NB4 (cell line): ENCODE measurements around the gene TMEM63B.

Experiments
- DNase-seq: peaks from one replicate; pipeline ENCODE4 v3.0.0; 2010; ENCODE audit warnings: low read depth
- H3K4me3 ChIP-seq: one replicate; pipeline ENCODE4 v1.5.1; 2011; ENCODE audit warnings: mild to moderate bottlenecking, low read depth, low read length, moderate library complexity
- CTCF ChIP-seq: IDR thresholded peaks from one replicate; pipeline ENCODE4 v1.5.1; 2012; ENCODE audit warnings: low read depth, low read length
- MAX ChIP-seq: IDR thresholded peaks from 2 replicates; pipeline ENCODE4 v1.6.1; 2011; ENCODE audit warnings: low read depth, low read length
- MYC ChIP-seq: IDR thresholded peaks from 2 replicates; pipeline ENCODE4 v1.6.1; 2011; ENCODE audit warnings: low read depth, low read length
- POLR2A ChIP-seq: IDR thresholded peaks from 2 replicates; pipeline ENCODE4 v1.6.1; 2011; ENCODE audit warnings: mild to moderate bottlenecking; ENCODE audit not compliant: insufficient read length; ENCODE audit errors: extremely low read depth

TMEM63B gene

GRCh38 chr6:44176130-44176761 lies 48.9 kb downstream of the TMEM63B start:
- TF ChIP-seq CTCF (no peak), MYC (no peak), MAX (no peak), POLR2A (no peak)
- peak overlapping the region; percentile 38 for H3K4me3 ChIP-seq
- DNase-seq = no peak

- peak; percentile 87 for DNase-seq
- TF ChIP-seq POLR2A = no peak
- peak; percentile 67; the same call in 1 of the 2 replicates for TF ChIP-seq MAX
- TF ChIP-seq MYC = peak; percentile 45
Measured at GRCh38 chr6:44176762-44177509, 49.6 kb downstream of the TMEM63B start.

GRCh38 chr6:44177691-44178423 lies 50.5 kb downstream of the TMEM63B start:
- TF ChIP-seq MYC = no peak
- TF ChIP-seq MAX = no peak
- TF ChIP-seq POLR2A = no peak
- no peak for TF ChIP-seq CTCF
- H3K4me3 ChIP-seq = no peak overlapping the region
- DNase-seq = no peak

More at GRCh38 chr6:44176762-44177509, 49.6 kb downstream of the TMEM63B start:
- peak overlapping the region; percentile 38 for H3K4me3 ChIP-seq

- DNase-seq = no peak
- no peak overlapping the region for H3K4me3 ChIP-seq
- TF ChIP-seq POLR2A = no peak
- no peak for TF ChIP-seq MAX
- no peak for TF ChIP-seq MYC
- TF ChIP-seq CTCF = no peak
Measured at GRCh38 chr6:44178424-44179071, 51.2 kb downstream of the TMEM63B start.

GRCh38 chr6:44179072-44179536 lies 51.8 kb downstream of the TMEM63B start:
- TF ChIP-seq CTCF (no peak), MAX (no peak), POLR2A (no peak), MYC (no peak)

More at GRCh38 chr6:44179072-44179536, 51.8 kb downstream of the TMEM63B start:
- DNase-seq = no peak
- H3K4me3 ChIP-seq = no peak overlapping the region
